DMS79 (cell line): ENCODE data around the gene ABCF1.
"Not testable (repeated sequence)": the region's sequence is repeated elsewhere in the genome, so short reads cannot be mapped to it uniquely, and the experiment has no call there.

Experiments
- DNase-seq: peaks from one replicate; lab custom pipeline; 2025; lab: John Stamatoyannopoulos, UW

The ABCF1 gene

DNA sequence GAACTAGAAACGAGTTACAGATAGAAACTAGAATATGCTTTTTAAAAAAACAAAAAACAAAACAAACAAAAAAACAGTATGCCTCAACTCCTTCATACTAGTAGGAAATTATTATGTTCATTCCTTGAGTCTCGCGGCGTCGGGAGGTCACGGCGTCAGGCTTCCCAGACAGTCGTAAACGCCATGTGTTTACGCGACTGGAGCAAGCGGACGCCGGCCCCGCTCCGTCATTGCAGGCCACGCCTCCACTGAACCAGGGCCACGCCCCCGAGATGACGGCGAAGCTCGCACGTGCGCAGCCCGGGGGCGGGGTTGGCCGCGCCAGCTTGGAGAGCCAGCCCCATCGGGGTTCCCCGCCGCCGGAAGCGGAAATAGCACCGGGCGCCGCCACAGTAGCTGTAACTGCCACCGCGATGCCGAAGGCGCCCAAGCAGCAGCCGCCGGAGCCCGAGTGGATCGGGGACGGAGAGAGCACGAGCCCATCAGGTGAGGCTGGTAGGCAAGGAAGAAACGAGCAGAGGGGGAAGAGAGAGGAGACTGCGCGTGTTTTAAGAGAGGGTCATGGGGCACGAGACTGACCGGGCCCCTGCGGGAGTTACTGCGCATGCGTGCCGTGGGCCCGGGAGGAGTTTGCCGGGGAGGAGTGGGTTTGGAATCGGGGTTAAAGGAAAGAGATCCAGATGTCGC is at the start of gene ABCF1:
TSS of gene ABCF1 (plus strand) at position 368 of the 687 bp plus-strand sequence. CDS start at position 414, 46 bp downstream.
- DNase-seq = peak; percentile 87

DNA sequence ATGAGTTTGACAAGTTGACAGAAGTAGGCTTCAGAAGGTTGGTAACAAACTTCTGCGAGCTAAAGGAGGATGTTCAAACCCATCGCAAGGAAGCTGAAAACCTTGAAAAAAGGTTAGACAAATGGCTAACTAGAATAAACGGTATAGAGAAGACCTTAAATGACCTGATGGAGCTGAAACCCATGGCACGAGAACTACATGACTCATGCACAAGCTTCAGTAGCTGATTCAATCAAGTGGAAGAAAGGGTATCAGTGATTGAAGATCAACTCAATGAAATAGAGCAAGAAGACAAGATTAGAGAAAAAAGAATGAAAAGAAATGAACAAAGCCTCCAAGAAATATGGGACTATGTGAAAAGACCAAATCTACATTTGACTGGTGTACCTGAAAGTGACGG is 49.3 kb upstream of the ABCF1 start:
- not testable (repeated sequence) for DNase-seq

DNA sequence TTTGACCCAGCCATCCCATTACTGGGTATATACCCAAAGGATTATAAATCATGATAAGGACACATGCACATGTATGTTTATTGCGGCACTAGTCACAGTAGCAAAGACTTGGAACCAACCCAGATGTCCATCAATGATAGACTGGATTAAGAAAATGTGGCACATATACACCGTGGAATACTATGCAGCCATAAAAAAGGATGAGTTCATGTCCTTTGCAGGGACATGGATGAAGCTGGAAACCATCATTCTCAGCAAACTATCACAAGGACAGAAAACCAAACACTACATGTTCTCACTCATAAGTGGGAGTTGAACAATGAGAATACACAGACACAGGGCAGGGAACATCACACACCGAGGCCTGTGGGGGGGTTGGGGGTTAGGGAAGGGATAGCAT is 44.8 kb upstream of the ABCF1 start:
- DNase-seq = not testable (repeated sequence)

DNA sequence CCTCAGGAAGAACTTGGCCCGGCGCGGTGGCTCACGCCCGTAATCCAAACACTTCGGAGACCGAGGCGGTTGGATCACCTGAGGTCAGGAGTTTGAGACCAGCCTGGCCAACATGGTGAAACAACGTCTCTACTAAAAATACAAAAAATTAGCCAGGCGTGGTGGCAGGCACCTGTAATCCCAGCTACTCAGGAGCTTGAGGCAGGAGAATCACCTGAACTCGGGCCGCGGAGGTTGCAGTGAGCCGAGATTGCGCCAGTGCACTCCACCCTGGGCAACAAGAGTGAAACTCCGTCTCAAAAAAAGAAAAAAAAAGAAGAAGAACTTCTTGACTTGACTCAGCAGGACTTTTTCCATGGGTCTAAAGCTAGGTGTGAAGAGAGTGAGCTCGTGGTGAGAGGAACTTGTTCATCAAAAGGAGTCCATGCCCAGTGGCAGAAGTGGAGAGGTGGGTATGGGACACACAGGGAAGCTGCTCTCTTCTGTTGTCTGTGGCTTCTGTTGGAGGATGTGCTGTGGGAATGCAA is 41.8 kb upstream of the ABCF1 start:
- DNase-seq = not testable (repeated sequence)

DNA sequence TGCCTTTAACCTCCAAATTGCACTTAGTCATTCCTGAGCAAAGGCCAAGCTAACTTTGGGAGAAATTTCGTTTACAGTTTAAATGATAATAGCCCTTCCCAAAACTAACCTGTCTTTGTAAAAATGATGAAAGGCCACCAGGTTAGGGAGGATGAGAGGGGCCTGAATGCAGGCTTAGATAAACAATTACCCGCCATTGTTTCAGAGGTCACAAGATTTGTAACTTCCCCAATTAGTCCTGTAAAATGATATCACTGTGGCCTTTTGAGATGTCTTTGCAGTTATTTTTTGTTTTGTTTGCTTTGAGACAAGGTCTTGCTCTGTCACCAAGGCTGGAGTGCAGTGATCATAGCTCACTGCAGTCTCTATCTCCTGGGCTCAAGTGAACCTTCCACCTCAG is 41.2 kb upstream of the ABCF1 start:
- no peak for DNase-seq

DNA sequence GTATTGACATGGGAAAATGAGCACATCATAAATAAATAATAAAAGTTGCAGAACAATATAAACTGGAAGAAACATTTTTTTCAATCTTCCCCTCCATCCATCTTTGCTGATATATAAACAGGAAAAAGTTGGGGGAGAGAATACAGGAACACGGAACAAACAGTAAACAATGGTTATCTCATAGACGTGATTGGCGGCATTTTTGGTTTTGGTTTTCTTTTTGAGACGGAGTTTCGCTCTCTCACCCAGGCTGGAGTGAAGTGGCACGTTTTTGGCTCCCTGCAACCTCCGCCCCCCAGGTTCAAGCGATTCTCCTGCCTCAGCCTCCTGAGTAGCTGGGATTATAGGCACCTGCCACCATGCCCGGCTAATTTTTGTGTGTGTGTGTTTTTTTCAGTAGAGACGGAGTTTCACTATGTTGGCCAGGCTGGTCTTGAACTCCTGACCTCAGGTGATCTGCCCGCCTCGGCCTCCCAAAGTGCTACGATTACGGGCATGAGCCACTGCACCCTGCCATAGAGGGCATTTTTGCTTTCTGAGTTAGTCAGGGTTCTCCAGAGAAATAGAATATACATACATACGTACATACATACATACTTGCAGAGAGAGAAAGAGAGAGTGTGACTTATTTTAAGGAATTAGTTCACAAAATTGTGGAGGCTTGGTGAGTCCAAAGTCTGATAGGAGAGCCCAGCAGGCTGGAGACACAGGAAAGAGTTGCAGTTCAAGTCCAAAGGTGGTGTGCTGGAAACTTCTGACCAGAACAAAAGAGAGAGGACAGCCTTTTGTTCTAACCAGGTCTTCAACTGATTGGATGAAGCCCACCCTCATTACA is 37.6 kb upstream of the ABCF1 start:
- DNase-seq = no peak

DNA sequence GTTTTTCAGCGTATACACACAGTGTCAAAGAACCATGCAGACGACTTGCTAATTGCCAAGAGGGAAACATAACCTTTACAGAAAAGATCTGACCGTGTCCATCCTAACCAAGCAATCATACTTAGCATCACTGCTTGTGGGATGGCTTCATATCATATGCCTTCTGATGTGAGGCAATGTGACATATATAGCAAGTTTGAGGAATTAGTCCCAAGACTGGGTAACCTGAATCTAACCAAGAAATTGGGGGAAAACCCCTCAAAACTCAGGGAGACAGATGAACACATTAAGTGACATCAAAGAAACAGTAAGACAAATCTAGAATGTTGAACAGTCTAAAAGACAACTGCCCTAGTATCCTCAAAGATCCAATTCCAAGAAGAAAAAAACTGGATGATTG is 33.3 kb upstream of the ABCF1 start:
- no peak for DNase-seq

DNA sequence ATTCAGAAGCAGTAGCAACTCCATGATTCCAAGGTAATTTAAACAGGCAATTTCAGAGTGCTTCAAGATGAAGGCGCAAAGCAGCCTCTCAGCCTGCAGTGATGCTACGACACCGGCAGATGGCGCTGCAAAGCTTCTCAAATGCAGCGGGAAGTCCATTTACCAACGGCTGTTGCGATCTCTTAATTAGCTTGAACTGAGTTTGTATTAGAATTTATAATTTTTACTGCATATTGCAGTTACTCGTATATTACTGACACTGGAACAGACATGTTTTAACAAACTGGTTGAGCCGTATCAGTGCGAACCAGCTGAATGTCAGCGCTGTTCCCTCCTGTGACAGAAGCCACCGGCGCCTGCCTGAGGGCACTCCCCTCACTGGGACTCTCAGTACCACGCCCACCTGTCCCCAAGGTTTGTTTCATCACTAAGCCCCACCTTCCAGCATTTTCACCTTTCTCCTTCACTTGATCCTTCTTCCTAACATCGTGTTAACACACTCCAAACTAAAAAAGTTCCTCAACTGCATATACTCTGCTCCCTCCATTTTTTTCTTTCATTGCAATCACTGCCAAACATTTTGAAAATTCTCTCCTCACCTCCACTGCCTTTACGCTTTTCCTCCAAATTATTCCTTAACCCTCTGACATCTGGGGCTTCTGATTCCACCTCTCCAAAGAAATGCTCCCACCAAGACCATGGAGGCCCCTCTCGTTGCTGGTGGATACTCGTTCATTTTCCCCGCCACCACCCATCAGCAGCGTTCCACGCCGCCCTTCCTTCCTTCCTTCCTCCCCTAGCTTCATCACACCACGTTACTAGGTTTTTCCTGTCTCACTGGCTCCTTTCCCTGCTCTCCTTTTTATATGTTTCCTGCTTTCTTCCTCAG is 29.5 kb upstream of the ABCF1 start:
- peak; percentile 68 for DNase-seq

DNA sequence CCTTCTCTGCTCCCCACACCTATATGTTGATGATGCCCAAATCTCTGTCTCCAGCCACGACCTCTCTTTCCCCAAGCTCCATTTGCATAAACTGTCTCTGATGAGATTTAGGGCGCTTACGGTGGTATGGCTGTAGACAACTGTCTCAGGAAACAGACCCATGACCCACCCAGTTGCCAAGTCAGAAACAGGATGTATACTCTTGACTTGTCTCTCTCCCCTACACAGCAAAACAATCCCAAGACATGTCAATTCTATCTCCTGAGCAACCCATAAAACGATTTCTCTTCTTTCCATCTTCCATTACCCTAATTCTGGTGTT is 28.9 kb upstream of the ABCF1 start:
- DNase-seq = no peak

DNA sequence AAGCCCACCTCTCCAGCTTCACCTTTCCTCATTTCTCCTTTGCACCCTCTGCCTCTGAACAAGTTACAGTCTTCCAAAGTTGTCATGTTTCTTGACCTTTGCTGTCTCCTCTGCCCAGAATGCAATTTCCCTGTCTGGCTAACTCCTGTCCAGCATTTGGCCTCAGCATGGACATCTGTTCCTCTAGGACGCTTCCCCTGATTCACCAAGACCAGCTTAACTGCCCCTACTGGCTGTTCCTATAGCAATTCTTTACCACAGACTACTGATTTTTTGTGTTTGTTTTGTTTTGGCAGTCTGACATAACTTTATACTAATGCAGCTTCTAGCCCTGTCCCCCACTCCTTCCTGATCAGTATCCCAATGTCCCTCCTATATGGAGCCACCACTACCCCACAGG is 28.3 kb upstream of the ABCF1 start:
- DNase-seq = no peak

DNA sequence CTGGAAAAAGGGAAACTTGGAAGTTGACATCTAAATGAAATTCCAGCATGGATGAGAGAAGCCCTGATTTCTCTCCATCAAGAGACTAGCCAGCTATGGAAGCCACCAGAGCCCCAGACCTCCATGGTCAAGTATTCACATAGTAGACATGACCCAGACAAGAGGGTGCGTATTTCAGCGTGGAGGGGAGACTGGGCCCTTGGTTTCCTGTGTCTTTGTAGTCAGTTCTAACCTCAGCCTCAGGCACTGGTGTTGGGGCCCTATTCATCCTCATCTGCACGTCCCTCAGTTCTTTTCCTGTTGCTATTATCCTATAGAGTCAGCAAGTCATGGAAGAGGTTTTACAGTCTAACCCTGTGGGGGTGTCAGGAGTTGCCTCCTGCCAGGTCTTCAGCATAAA is 27.4 kb upstream of the ABCF1 start:
- no peak for DNase-seq

DNA sequence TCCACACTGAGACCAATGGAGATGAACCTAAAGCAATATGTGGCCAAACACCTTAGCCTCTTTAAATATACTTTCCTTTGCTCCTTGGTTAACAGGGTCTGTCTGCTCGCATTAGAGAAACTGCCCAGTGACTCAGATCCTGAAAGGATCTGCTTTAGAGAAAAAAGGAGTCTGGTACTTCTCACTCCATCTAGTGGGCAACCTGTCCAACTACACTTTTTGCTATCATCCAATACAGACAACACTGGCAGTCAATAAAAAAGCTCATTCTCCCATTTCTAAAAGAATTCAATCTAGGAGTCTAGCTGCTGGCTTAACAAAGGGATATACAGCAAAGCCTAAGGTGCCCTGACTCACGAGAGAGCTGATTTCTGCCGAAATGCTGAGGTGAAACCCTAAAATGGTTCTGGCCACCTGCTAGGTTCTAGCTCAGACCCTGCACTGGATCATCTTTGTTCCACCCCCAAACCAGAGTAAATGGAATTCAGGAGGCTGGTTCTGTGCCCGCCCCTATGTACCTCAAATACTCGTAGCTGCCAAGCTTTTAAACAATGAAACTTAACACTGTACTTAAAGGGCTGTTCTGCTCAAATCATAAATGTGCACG is 26.5 kb upstream of the ABCF1 start:
- no peak for DNase-seq

DNA sequence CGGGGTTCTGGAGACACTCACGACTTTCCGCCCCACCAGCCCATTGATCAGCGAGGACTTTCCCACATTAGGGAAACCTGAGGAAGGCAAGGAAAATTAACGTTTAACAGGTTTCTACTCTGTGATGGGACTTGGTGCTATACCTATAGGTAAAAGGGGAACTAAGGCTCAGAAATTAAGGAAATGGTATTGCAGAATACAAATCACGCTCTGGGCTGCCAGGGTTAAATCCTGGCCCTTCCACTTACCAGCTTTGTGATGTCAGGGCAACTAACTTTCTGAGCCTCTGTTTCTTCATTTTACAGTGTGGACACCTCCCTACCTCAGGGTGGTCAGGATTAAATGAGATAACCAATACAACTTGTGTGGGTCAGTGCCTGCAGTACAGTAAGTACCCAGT is 23.8 kb upstream of the ABCF1 start:
- no peak for DNase-seq

DNA sequence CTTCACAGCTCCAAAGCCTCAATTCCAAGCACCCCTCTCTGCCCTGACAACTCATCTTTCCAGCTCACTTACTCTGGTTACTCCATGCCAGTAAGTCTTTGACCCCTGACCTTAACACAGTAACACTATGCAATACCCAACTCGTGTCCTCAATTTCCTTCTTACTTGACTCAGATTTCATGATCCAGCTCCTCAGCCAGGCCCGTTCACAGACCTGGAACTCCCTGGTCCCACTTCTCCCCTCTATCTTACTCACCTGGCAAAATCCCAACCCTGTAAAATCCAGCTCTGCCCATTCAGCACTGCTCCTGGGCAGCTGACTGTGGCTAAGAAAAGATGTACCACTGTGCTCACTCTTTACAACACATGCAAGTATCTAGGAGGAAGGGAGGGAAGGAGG is 22.9 kb upstream of the ABCF1 start:
- no peak for DNase-seq

DNA sequence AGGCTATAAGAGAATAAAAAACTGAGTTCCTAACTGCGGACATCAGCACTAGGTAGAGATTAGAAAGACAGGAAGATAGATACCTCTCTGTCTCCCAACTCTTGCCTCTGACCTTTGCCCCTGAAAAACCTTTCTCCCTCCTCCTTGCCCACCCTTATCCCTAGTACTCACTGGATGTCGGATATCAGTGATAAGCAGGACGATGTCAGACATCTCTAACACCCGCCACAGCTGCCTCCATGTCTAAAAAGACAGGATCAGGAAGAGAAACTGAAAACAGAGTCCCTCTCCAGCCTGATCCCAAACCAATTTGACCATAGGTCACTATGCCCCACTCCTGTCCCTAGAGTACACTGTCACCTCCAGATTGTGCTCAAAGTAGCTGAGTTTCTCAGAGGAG is 16.8 kb upstream of the ABCF1 start:
- no peak for DNase-seq

DNA sequence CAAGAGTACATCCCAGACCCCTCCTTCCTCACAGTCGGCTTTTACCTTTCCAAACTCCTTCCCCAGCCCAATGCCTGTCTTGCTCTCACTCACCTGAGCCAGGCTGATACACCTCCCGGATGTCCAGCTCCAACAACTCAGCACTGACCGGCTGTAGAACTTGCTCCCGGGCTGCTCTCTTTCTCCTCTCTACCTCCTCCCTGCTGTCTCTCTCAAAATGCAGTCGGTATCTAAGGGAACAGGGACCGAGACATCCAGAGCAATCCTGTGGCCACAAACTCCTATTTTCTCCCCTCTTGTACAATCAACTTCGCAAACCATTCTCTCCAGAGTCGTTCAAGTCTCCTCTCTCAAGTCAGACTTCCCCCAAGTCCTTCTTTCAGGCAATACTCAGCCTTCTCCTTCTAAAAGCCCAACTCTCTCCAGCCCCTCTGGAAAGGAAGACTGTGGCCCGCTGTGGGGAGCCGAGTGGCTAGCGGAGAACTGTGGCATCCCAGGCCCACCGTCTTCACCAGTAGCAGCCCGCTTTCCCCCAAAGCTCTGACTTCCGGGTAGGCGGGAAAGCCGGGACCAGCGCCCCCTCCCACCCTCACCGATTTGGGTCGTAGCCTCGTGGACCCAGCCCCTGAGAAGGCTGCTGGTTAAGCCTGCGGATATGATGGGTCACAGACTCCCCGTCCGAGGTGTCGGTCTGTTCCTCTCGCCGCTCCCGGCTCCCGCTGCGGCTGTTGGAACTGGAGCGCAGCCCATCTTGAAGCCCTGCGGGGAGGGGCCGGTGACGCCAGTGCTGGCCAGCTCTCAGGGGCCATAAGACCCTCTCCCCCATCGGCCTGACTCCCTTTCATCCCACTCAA is 16.1 kb upstream of the ABCF1 start:
- DNase-seq = peak; percentile 13

DNA sequence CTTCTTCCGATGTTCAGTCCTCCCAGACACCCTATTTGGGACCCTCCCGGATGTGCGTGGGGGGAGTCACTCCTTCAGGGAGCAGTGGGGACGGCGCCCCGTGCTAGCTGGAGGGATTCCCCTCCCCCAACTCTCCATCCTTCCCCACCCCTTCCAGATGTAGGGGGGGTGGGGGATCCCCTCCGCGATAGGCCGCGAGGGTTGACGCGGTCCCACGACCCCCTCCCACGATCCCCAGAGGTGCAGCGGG is 15.5 kb upstream of the ABCF1 start:
- DNase-seq = no peak

DNA sequence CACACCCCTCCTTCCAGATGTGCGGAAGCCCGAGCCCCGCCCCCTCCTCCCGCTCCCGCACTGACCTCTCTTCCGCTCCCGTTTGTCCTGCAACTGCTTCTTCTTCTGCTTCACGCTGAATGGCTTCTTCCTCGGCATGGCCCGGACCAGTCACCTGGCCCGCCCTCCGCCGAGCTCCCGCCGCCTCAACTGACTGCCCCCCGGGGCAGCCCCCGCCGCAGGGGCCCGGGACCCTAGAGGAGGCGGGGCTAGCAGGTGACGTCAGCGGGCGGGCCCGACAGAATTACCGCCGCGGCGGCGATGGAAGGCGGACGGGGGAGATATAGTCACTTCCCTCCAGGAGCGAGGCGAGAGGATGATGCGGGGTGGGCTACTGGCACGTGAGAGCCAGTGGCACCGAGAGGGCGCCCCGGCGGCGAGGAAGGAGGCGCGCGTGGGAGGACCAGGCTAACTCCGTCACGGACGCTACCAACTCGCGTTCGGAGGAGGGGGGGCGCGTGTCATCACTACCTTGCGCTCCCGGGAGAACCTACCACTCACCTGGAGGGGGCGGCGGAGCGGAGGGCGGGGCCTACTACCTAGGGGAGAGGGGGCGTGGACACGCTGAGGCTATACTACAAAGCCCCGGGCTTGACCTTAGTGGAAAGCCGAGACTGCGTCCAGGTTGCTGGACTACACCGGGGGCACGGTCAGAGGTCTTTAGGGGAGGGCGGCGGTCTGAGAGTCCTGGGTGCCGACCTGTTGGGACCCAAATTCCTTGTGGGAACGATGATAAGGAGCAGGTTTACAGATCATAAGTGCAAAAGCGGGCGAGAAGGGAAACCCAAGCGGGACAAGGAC is 15.0 kb upstream of the ABCF1 start, which contains the start of gene GNL1:
TSS of gene GNL1 (minus strand) at position 424 of the 840 bp plus-strand sequence. CDS start at position 138, 286 bp downstream.
- peak; percentile 77 for DNase-seq

DNA sequence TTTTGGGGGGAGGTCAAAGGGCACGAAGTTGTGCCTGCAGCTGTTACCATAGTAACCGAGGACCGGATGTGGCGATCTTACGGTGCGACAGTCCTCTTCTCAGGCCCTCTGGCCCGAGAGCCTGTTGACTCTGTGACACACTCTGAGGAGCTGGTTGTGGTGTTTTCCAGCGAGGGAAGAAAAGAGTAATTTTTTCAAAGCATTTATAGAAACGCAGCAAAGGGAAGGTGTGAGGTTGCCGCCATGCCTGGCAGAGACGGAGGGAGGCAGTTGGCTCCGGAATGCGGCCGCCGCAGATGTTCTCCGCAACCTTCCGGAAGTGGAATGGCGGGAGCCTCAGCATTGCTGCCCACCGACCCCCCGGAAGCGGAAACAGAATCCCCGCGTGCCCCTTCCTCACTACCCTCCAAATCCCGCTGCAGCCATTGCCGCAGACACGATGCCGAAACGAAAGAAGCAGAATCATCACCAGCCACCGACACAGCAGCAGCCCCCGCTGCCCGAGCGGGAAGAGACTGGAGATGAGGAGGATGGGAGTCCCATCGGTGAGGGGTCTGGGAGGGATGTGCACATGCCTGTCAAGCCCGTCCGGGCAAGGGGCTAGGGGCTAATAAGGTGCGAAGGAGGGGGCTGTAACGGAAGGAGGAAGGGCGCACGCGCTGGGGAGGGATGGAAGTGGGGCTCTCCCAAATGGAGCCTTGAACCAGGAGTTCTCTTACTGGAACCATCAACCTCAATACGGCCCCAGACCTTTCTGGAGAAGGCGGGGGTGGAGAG is 14.1 kb upstream of the ABCF1 start, which contains the start of gene PRR3:
TSS of gene PRR3 (plus strand) at position 390 of the 777 bp plus-strand sequence. CDS start at position 440, 50 bp downstream.
- DNase-seq = peak; percentile 83

DNA sequence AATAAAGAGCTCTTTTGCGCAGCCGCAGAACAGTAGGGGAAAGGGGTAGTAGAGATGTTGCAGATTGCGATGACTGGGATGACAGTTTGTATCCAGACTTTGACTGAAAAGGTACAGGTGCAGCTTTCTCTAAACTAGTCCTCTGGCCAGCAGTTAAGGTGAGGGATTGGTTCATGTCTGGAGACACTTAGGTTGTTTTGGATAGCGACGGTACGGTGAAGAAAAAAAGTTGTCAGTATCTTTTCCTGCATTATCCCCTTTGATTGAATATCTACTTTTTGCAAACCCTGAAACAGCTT is 13.6 kb upstream of the ABCF1 start:
- DNase-seq = no peak
